HG02973 (cell line): ENCODE measurements around the gene PTPRR.

Source experiments
- ATAC-seq: cut with Tn5 transposase; IDR thresholded peaks from one replicate; pipeline ENCODE4 v1.9.1; 2021; ENCODE audit warnings: moderate library complexity; ENCODE audit not compliant: unreplicated experiment

Gene PTPRR

DNA sequence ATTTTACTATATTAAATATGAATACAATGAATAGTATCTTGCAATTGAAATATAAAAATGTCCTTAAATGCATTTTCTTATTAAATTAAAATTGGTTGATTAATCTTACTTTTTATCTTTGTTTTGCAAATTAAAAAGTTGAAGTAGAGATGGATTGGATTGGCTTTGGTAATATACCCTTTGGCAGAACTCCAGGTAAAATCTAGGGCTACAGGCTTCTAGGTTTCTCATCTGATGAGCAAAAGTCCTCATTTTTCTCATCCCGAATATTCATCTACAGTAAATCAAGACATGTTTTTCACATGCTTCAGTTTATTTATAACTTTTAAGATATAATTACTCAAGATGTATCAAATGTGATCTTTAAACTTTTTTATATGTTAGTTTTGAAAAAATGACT lies 2.2 kb downstream of the PTPRR start:
- no peak for ATAC-seq

DNA sequence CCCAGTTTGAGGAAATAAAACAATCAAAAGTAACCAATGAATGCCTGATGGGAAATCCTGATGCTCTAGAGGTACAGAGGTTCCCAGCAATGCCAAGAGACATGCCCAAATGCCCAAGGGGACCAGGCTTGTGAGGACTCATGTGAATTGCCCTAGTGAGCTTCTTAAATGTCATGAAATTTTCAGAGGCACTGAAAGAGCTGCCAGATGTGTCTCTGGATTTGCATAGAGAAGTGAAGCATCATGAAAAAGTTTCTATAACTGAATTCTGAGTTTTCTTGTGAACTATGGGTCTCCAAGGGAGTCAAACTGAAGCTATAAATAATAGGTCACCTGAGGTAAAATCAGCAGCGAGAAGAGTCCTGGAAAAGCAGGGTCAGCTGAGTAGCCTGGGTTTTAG lies 9.9 kb downstream of the PTPRR start:
- ATAC-seq = no peak

DNA sequence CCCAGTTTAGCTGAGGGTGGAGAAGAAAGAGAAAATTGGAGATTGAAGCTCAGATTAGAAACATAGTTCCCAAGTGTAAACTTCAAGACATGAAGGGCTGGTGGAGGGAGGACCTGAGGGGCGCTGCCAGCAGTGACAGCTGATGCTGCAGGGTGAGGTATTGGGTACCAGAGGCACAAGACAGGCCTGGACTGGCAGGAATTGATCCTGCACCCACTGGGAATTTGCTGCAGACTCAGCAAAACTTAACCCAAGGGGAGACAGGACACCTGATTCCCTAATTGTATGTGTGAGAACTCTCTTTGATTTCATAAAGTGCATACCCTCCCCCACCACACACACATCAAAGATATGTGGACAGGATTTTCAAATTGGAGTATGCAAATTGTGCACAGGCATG lies 11.6 kb downstream of the PTPRR start:
- ATAC-seq = no peak

DNA sequence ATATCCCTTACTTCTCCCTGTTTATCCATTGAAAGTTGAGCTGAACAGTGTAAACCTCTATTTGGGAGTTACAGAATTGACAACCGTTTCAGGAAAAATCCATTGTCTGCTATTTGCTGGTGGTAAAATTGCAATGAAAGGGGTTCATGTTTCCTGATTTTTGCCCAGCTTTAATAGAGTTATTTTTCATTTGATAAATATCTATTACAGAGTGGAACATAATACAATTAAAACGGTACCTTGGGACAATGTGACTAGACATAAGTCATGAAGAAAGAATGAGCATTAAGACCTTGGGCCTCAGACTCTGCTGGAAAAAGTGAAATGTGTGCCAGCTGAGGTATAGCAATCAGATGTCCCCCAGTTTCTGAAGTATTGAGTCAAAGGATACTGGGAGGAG lies 13.1 kb downstream of the PTPRR start:
- ATAC-seq = no peak

DNA sequence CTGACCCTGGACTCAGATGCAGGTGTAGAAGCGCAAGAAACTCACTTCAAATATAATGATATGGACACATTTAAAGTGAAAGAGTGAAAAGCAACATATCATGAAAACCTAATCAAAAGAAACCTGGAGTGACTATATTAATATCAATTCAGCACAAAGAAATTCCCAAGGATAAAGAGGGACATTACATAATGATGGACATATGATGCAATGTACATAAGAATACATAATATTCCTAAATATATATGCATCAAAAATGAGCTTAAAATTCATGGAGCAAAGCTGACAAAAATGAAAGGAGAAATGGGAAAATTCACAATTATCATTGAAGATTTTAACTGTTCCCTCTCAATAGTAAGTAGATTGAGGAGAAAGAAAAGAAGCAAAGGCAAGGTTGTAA lies 24.6 kb downstream of the PTPRR start:
- ATAC-seq = no peak

DNA sequence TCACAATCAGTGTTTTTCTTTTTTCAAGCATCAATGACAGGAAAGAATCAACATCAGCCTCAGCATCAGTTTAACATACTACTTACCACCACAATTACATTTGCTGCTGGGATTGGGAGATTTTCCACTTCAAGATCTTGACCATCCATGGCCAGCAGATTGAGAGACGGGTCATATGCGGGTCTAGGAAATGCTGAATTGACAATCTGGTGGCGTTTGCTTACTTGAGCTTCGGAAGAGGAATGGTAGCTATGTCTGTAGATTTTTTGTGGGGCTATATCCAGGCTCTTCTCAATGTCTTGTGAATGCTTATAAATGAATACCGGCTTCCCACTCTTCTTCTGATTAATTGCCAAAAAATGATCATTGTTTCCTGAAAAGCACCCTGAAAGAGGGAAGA lies 27.9 kb downstream of the PTPRR start:
- ATAC-seq = no peak

DNA sequence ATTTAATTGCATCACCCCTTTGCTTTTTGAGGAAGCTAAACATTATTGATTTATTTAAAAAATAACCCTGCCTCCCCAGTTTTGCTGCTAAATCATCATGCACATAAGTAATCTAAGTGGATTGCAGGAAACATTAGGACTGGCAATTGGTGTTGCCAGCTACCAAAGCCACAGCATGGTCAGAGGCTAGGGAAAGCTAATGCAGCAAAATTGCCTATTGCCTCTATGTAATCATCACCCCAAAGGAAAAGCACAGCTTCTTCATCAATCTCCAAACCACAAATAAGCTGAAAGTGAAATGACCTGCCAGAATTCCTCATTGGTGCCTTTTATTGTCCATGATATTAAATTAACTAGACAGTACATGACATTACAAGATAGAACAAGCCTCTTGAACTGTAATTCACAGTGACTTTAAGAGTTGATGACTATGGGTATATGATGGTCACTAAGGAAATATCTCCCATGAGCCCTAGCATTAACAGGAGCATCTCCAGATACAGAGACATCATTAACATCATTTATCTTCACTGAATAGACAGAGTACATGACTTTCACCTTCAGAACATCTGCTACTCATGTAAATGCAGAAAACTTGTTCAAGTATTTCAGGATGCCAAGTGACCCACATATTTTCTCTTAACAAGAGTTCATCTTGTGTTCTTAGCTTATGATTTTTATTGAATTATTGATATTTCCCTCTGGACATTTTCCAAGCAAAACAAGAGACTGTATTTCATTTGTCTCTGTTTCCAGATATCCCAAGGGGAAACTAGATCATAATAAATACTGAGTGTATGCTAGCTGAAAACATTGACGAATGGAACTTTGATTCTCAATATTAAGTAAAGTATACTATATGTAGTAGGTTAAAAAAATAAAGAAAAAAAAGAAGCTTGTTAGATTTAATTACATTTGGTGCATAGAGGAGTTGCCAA lies 29.4 kb downstream of the PTPRR start:
- no peak for ATAC-seq

GRCh38 chr12:70885956-70886355 lies 34.6 kb downstream of the PTPRR start:
- no peak for ATAC-seq

DNA sequence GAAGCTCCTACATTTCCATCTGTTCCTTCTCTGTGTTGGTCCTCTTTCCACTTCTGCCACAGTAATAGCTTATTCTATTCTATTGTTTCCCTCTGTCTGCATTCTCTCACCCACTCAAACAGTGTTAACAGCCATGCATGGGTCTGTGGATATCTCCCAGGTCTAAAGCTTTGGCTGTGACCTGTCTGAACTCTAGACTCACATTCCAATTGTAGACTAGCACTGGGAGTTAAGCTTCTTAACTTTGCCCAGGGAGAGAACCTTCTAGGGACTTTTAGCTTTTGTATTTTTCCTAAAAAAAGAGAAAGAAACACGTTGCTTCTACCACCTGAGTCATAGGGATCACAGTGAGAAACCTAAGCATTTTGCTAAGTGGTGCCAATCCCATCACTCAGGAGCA lies 36.7 kb downstream of the PTPRR start:
- no peak for ATAC-seq

DNA sequence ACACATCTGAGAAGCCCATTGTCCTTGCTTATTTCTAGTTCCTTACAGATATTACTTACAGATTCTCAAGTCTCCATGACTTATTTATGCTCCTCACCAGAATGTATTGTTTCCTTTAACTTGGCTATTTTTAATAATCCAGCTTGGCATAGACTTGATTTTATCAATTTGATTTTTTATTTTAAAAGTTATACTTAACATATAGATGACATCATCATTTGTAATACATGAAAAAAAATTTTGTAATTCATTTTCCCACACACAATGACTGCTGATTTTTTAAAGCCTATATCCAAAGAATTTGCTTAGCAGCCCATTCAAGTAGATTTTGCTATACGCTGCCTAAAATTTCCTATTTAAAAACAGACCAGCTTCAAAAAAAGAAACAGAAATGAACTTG lies 39.8 kb downstream of the PTPRR start:
- no peak for ATAC-seq

GRCh38 chr12:70876952-70877351 lies 43.6 kb downstream of the PTPRR start:
- no peak for ATAC-seq

DNA sequence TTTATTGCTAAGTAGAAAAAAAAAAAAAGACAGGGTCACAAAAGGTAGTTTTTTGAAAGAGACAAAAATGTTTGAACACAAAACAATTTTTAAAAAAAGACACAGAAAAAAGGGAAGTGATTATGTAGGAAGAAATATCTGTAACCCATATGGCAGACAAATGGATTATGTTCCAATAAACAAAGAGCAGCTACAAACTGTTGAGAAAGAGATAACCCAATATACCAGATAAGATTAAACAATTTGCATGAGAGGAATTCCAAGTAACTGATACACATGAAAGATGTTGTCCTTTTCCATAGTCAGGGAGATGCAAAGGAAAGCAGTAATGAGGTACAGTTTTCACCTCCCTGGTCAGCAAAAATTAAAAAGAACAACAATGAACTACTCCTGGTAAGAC lies 44.9 kb downstream of the PTPRR start:
- no peak for ATAC-seq

DNA sequence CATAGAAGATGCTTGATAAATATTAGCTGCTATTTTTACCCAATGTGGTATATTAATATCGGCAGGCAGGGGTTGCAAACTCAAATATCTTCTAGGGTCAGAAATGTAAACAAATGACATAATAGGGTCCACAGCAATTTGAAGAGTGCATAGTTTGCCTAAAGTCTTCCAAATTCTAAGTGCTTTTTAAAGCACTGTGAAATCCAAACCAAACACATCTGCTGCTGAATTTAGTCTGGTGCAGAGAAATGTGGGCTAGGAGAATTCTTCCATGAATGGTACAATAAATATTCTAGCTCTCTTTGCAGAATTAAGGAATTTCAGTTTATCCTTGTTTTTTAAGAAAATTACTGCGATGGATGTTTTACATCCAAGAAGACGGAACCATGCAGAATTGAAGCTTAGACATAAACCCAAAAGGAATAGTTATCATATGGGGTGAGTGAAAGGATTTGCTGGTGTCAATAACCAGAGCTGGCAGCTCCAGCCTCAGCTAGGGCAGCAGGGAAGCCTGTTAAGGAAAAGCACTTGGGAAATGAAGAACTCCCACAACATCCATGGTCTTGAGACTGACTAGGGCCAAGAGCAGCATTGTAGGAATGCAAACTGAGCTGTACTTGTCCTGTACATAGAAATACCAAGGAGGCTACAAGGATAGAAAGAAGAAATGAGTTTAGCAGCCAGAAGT lies 65.5 kb downstream of the PTPRR start:
- ATAC-seq = no peak

- ATAC-seq = no peak
Observed at GRCh38 chr12:70854138-70854537, 66.4 kb downstream of the PTPRR start.

- ATAC-seq = no peak
Observed at GRCh38 chr12:70853326-70853725, 67.2 kb downstream of the PTPRR start.

- ATAC-seq = no peak
Observed at GRCh38 chr12:70852416-70853150, 68.0 kb downstream of the PTPRR start.

GRCh38 chr12:70849265-70849960 lies 71.1 kb downstream of the PTPRR start:
- ATAC-seq = no peak

GRCh38 chr12:70847871-70848270 lies 72.7 kb downstream of the PTPRR start:
- ATAC-seq = no peak

- ATAC-seq = no peak
Observed at GRCh38 chr12:70845268-70845667, 75.3 kb downstream of the PTPRR start.

DNA sequence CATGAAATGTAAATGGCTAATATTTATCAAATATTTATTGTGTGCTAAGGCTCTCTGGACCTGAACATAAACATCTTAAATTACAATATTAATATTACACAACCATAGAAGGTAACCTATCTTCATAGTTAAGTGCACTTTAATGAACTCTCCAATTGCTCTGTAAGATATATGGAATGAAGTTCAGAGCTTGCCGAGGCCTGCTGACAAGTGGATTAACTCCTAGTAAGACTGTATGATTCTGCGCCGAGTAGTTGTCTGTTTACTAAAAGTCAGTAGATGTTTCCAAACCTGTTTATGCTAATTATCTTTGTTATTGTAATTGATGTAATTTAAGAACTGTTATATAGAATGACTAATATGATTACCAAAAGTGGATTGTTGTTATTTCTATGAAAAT lies 77.2 kb downstream of the PTPRR start:
- ATAC-seq = no peak

GRCh38 chr12:70842942-70843341 lies 77.6 kb downstream of the PTPRR start:
- ATAC-seq = no peak
